Upper lobe of left lung (tissue), 4 donors: ENCODE results near the gene PPCS.

Source experiments
- EP300 ChIP-seq, 4 donors: sonication (generic); formaldehyde crosslinking; IDR thresholded peaks; one replicate each; pipeline ENCODE4 v1.5.1; 2017; ENCODE audit warnings: antibody characterized with exemption in 4 of 4, control low read depth in 2 of 4
- POLR2A ChIP-seq, 4 donors: fragments of 450-650 bp; IDR thresholded peaks; one replicate each; pipeline ENCODE4 v1.5.1; 2016 to 2017; ENCODE audit warnings: antibody characterized with exemption in 4 of 4, mild to moderate bottlenecking in 2 of 4
- POLR2AphosphoS5 ChIP-seq, 2 donors: sonication (generic); formaldehyde crosslinking; IDR thresholded peaks; one replicate each; pipeline ENCODE4 v1.5.1; 2017; ENCODE audit warnings: antibody characterized with exemption in 2 of 2
- TF ChIP-seq, protein P1 (sequence below), 6 experiments: fragments of 450-650 bp in 4 of 6; fragments of 200-600 bp in 2 of 6; sonication (generic) in 2 of 6; IDR thresholded peaks; one replicate each; pipeline ENCODE4 v1.5.1; 2016 to 2019; ENCODE audit warnings: antibody characterized with exemption in 6 of 6

DNA sequence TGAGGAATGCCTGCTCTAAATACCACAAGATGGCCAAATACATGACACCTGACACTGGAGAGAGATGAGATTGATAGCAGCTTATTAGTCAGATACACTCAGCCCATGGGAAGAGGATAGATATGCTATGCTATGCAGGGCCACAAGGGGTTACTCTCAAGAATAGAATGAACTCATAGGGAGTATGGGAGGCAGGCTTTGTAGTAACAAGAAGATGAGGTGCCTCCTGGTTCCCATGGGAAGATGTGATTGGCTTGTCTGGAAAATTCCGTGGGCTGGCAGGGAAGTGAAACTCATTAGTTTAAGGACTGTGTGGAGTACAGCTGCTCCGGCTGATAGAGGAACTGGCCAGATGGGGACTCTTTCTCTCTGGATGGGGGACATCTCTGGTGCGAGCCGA, 23.3 kb downstream of the PPCS start:
- TF ChIP-seq, protein P1, sequence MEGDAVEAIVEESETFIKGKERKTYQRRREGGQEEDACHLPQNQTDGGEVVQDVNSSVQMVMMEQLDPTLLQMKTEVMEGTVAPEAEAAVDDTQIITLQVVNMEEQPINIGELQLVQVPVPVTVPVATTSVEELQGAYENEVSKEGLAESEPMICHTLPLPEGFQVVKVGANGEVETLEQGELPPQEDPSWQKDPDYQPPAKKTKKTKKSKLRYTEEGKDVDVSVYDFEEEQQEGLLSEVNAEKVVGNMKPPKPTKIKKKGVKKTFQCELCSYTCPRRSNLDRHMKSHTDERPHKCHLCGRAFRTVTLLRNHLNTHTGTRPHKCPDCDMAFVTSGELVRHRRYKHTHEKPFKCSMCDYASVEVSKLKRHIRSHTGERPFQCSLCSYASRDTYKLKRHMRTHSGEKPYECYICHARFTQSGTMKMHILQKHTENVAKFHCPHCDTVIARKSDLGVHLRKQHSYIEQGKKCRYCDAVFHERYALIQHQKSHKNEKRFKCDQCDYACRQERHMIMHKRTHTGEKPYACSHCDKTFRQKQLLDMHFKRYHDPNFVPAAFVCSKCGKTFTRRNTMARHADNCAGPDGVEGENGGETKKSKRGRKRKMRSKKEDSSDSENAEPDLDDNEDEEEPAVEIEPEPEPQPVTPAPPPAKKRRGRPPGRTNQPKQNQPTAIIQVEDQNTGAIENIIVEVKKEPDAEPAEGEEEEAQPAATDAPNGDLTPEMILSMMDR (IDR thresholded peaks at IDR 0.05) = no peak
- TF ChIP-seq POLR2A (IDR thresholded peaks at IDR 0.05) (no peak), POLR2AphosphoS5 (IDR thresholded peaks at IDR 0.05) (no peak), EP300 (IDR thresholded peaks at IDR 0.05) (no peak)
